ENCODE data around the gene UCK2. TPM values are rescaled to one million over a fixed set of nuclear protein-coding genes. Genes with fewer than 3 reads are reported as not detected.

Gene UCK2
- total RNA-seq, 3 donors from 2014 or later (not counting 1 experiment from before 2014, with no cell fraction given) = 12.8 to 20.5 (median 14.4) TPM

- Mint-ChIP-seq H3K27me3 (ENCODE audit: low read depth in 2 of 2) (no peaks in the 10 kb centered on the region), H3K4me1 (peaks cover 19 to 28% of the 10 kb centered on the region in 2 donors), H3K27ac (peak overlapping the region; percentile 86 to 87), H3K36me3 (no peaks in the 10 kb centered on the region), H3K4me3 (peak overlapping the region; percentile 95), H3K9me3 (no peaks in the 10 kb centered on the region)
- ATAC-seq (peak; percentile 46 to 56 (median 53)), DNase-seq (peak in 1 of 2 donors; percentile 62)
- H3K4me3 ChIP-seq (ENCODE audit: low read length) = peak overlapping the region; percentile 67
- peaks cover 16% of the 10 kb centered on the region for H3K4me1 ChIP-seq (ENCODE audit: control insufficient read depth, insufficient read depth, low read length)
- H3K9me3 ChIP-seq (ENCODE audit: control insufficient read depth, insufficient read depth, low read length) = no peaks in the 10 kb centered on the region
- intact Hi-C loops (cut with micrococcal nuclease) = loop anchor here (10.0 kb wide), 1 partner anchor 47 kb away; no protein-coding TSS in a partner anchor
- under 1% methylated on average over 49 of the region's 49 CpGs for WGBS (ENCODE audit: insufficient coverage)
- no peaks in the 10 kb centered on the region for H3K27me3 ChIP-seq (ENCODE audit: control insufficient read depth, insufficient read depth, low read length)
- peak; percentile 12 for TF ChIP-seq CTCF (IDR thresholded peaks at IDR 0.05)
- H3K36me3 ChIP-seq (ENCODE audit: control insufficient read depth, insufficient read depth, low read length) = no peaks in the 10 kb centered on the region
- peak overlapping the region; percentile 54 for H3K27ac ChIP-seq (ENCODE audit: low read length)
These were observed 772 bp downstream of the UCK2 start for GRCh38 chr1:165828103-165828668.

- intact Hi-C loops (cut with micrococcal nuclease) = loop anchor here (10.0 kb wide), 1 partner anchor 46 kb away; no protein-coding TSS in a partner anchor
- peaks cover 24 to 32% of the 10 kb centered on the region in 2 donors for H3K4me1 Mint-ChIP-seq
- H3K36me3 ChIP-seq (ENCODE audit: control insufficient read depth, insufficient read depth, low read length) = no peaks in the 10 kb centered on the region
- peaks cover 16% of the 10 kb centered on the region for H3K4me1 ChIP-seq (ENCODE audit: control insufficient read depth, insufficient read depth, low read length)
- H3K27ac Mint-ChIP-seq = peak overlapping the region; percentile 86 to 87
- DNase-seq (no peak), ATAC-seq (no peak)
- WGBS (ENCODE audit: insufficient coverage) = 9% methylated on average over 17 of the region's 19 CpGs
- peak overlapping the region; percentile 95 for H3K4me3 Mint-ChIP-seq
- H3K27ac ChIP-seq (ENCODE audit: low read length) = peak overlapping the region; percentile 54
- no peaks in the 10 kb centered on the region for H3K27me3 Mint-ChIP-seq (ENCODE audit: low read depth in 2 of 2)
- no peaks in the 10 kb centered on the region for H3K9me3 Mint-ChIP-seq
- no peak for TF ChIP-seq CTCF (IDR thresholded peaks at IDR 0.05)
- H3K36me3 Mint-ChIP-seq = no peaks in the 10 kb centered on the region
- H3K4me3 ChIP-seq (ENCODE audit: low read length) = peak overlapping the region; percentile 67
- no peaks in the 10 kb centered on the region for H3K27me3 ChIP-seq (ENCODE audit: control insufficient read depth, insufficient read depth, low read length)
- H3K9me3 ChIP-seq (ENCODE audit: control insufficient read depth, insufficient read depth, low read length) = no peaks in the 10 kb centered on the region
These were observed 1.4 kb downstream of the UCK2 start for GRCh38 chr1:165828669-165829329.

- no peaks in the 10 kb centered on the region for H3K9me3 Mint-ChIP-seq
- Histone ChIP-seq H3K4me1 (ENCODE audit: control insufficient read depth, insufficient read depth, low read length) (peaks cover 16% of the 10 kb centered on the region), H3K4me3 (ENCODE audit: low read length) (no peak overlapping the region), H3K36me3 (ENCODE audit: control insufficient read depth, insufficient read depth, low read length) (no peaks in the 10 kb centered on the region), H3K27ac (ENCODE audit: low read length) (no peak overlapping the region), H3K27me3 (ENCODE audit: control insufficient read depth, insufficient read depth, low read length) (no peaks in the 10 kb centered on the region), H3K9me3 (ENCODE audit: control insufficient read depth, insufficient read depth, low read length) (no peaks in the 10 kb centered on the region)
- H3K27ac Mint-ChIP-seq = peak overlapping the region in 1 of 2 donors; percentile 87
- H3K4me1 Mint-ChIP-seq = peaks cover 24 to 37% of the 10 kb centered on the region in 2 donors
- intact Hi-C loops (cut with micrococcal nuclease) = loop anchor here (10.0 kb wide), 1 partner anchor 45 kb away; no protein-coding TSS in a partner anchor
- no peaks in the 10 kb centered on the region for H3K27me3 Mint-ChIP-seq (ENCODE audit: low read depth in 2 of 2)
- DNase-seq = no peak
- no peaks in the 10 kb centered on the region for H3K36me3 Mint-ChIP-seq
- WGBS (ENCODE audit: insufficient coverage) = 97% methylated on average over 4 of the region's 4 CpGs
- no peak for TF ChIP-seq CTCF (IDR thresholded peaks at IDR 0.05)
- no peak for ATAC-seq
- peak overlapping the region; percentile 95 for H3K4me3 Mint-ChIP-seq
These were observed 2.5 kb downstream of the UCK2 start for GRCh38 chr1:165829888-165830287.
